ENCODE data around the gene CNR1.

Gene CNR1

GRCh38 chr6:88166493-88167351, 575 bp upstream of the CNR1 start:
- peak; percentile 20; the same call in 2 of the 3 replicates for ATAC-seq
- TF ChIP-seq SNAI2 (CRISPR knock-in tag; IDR thresholded peaks at IDR 0.05) (no peak), GLIS3 (CRISPR knock-in tag; IDR thresholded peaks at IDR 0.05) (no peak), PPARA (CRISPR knock-in tag; IDR thresholded peaks at IDR 0.05; ENCODE audit: borderline replicate concordance) (no peak), ZNF8 (CRISPR knock-in tag; IDR thresholded peaks at IDR 0.05) (no peak), ARNTL (CRISPR knock-in tag; IDR thresholded peaks at IDR 0.05; ENCODE audit: borderline replicate concordance, low read depth) (no peak)
- TF ChIP-seq, protein P1, sequence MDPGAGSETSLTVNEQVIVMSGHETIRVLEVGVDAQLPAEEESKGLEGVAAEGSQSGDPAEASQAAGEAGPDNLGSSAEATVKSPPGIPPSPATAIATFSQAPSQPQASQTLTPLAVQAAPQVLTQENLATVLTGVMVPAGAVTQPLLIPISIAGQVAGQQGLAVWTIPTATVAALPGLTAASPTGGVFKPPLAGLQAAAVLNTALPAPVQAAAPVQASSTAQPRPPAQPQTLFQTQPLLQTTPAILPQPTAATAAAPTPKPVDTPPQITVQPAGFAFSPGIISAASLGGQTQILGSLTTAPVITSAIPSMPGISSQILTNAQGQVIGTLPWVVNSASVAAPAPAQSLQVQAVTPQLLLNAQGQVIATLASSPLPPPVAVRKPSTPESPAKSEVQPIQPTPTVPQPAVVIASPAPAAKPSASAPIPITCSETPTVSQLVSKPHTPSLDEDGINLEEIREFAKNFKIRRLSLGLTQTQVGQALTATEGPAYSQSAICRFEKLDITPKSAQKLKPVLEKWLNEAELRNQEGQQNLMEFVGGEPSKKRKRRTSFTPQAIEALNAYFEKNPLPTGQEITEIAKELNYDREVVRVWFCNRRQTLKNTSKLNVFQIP (CRISPR knock-in tag; IDR thresholded peaks at IDR 0.05; ENCODE audit: borderline replicate concordance, low read depth), result no peak
- TF ChIP-seq, protein P2, sequence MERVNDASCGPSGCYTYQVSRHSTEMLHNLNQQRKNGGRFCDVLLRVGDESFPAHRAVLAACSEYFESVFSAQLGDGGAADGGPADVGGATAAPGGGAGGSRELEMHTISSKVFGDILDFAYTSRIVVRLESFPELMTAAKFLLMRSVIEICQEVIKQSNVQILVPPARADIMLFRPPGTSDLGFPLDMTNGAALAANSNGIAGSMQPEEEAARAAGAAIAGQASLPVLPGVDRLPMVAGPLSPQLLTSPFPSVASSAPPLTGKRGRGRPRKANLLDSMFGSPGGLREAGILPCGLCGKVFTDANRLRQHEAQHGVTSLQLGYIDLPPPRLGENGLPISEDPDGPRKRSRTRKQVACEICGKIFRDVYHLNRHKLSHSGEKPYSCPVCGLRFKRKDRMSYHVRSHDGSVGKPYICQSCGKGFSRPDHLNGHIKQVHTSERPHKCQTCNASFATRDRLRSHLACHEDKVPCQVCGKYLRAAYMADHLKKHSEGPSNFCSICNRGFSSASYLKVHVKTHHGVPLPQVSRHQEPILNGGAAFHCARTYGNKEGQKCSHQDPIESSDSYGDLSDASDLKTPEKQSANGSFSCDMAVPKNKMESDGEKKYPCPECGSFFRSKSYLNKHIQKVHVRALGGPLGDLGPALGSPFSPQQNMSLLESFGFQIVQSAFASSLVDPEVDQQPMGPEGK (CRISPR knock-in tag; IDR thresholded peaks at IDR 0.05; ENCODE audit: borderline replicate concordance), result no peak

- ATAC-seq, result peak; percentile 12; the same call in 1 of the 3 replicates
- TF ChIP-seq, protein P3, sequence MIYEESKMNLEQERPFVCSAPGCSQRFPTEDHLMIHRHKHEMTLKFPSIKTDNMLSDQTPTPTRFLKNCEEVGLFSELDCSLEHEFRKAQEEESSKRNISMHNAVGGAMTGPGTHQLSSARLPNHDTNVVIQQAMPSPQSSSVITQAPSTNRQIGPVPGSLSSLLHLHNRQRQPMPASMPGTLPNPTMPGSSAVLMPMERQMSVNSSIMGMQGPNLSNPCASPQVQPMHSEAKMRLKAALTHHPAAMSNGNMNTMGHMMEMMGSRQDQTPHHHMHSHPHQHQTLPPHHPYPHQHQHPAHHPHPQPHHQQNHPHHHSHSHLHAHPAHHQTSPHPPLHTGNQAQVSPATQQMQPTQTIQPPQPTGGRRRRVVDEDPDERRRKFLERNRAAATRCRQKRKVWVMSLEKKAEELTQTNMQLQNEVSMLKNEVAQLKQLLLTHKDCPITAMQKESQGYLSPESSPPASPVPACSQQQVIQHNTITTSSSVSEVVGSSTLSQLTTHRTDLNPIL (CRISPR knock-in tag; IDR thresholded peaks at IDR 0.05; ENCODE audit: low read depth), result no peak
- TF ChIP-seq, protein P2 (CRISPR knock-in tag; IDR thresholded peaks at IDR 0.05; ENCODE audit: borderline replicate concordance), result no peak
- TF ChIP-seq CSDC2 (CRISPR knock-in tag; IDR thresholded peaks at IDR 0.05) (no peak), TSHZ2 (CRISPR knock-in tag; IDR thresholded peaks at IDR 0.05) (no peak), ESRRG (CRISPR knock-in tag; IDR thresholded peaks at IDR 0.05) (no peak), GLIS3 (CRISPR knock-in tag; IDR thresholded peaks at IDR 0.05) (no peak), PPARA (CRISPR knock-in tag; IDR thresholded peaks at IDR 0.05; ENCODE audit: borderline replicate concordance) (no peak), OSR1 (CRISPR knock-in tag; IDR thresholded peaks at IDR 0.05) (no peak), ZNF565 (CRISPR knock-in tag; conservative IDR thresholded peaks at IDR 0.05; ENCODE audit: low read depth) (no peak), TCF4 (CRISPR knock-in tag; IDR thresholded peaks at IDR 0.05; ENCODE audit: borderline replicate concordance) (no peak), ZNF70 (CRISPR knock-in tag; IDR thresholded peaks at IDR 0.05) (no peak), ZNF8 (CRISPR knock-in tag; IDR thresholded peaks at IDR 0.05) (no peak)
- TF ChIP-seq, protein P4, sequence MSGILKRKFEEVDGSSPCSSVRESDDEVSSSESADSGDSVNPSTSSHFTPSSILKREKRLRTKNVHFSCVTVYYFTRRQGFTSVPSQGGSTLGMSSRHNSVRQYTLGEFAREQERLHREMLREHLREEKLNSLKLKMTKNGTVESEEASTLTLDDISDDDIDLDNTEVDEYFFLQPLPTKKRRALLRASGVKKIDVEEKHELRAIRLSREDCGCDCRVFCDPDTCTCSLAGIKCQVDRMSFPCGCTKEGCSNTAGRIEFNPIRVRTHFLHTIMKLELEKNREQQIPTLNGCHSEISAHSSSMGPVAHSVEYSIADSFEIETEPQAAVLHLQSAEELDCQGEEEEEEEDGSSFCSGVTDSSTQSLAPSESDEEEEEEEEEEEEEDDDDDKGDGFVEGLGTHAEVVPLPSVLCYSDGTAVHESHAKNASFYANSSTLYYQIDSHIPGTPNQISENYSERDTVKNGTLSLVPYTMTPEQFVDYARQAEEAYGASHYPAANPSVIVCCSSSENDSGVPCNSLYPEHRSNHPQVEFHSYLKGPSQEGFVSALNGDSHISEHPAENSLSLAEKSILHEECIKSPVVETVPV (CRISPR knock-in tag; IDR thresholded peaks at IDR 0.05), result no peak
Observed at GRCh38 chr6:88165087-88165843, 882 bp downstream of the CNR1 start.

All from SK-N-SH treated with all-trans-retinoic acid at 6 μM for 48 hours (cell line).